GM23338 (cell line): ENCODE results near the gene CRTC1. TPM values are rescaled to one million over a fixed set of nuclear protein-coding genes. Genes with fewer than 3 reads are reported as not detected.

Experiments used
- ATAC-seq: fragments of 200-7000 bp; cut with Tn5 transposase; 3 replicates; pipeline ENCODE4 v1.9.1; 2020
- DNase-seq: peaks from one replicate; pipeline ENCODE4 v3.0.0-alpha.2; 2015; ENCODE audit warnings: low spot score
- H2AFZ ChIP-seq: fragments of 200-600 bp; sonication (generic); 2 replicates; pipeline ENCODE4 v1.8.0; 2016; ENCODE audit warnings: antibody characterized with exemption, mild to moderate bottlenecking, moderate library complexity
- H3F3A ChIP-seq: fragments of 200-600 bp; sonication (generic); replicated peaks from 2 replicates; pipeline ENCODE4 v1.8.0; 2017; ENCODE audit warnings: antibody characterized with exemption, mixed run types, low read depth
- H3K27ac ChIP-seq: fragments of 200-600 bp; sonication (generic); 2 replicates; pipeline ENCODE4 v1.6.1; 2016; ENCODE audit warnings: low read depth
- H3K27me3 ChIP-seq: fragments of 200-600 bp; sonication (generic); 2 replicates; pipeline ENCODE4 v1.8.0; 2016; ENCODE audit warnings: mild to moderate bottlenecking, mixed run types, moderate library complexity; ENCODE audit not compliant: insufficient read depth
- H3K36me3 ChIP-seq: fragments of 200-600 bp; sonication (generic); 2 replicates; pipeline ENCODE4 v1.8.0; 2016; ENCODE audit warnings: mild to moderate bottlenecking; ENCODE audit not compliant: insufficient read depth
- H3K4me1 ChIP-seq: fragments of 200-600 bp; sonication (generic); 2 replicates; pipeline ENCODE4 v1.8.0; 2016; ENCODE audit warnings: mild to moderate bottlenecking, moderate library complexity; ENCODE audit not compliant: insufficient read depth
- H3K4me2 ChIP-seq: fragments of 200-600 bp; sonication (generic); 2 replicates; pipeline ENCODE4 v1.7.1; 2017; ENCODE audit warnings: mixed run types
- H3K4me3 ChIP-seq: fragments of 200-600 bp; sonication (generic); 2 replicates; pipeline ENCODE4 v1.6.1; 2016; ENCODE audit warnings: mixed run types
- H3K79me2 ChIP-seq: fragments of 200-600 bp; sonication (generic); replicated peaks from 2 replicates; pipeline ENCODE4 v1.8.0; 2017; ENCODE audit warnings: mild to moderate bottlenecking; ENCODE audit not compliant: insufficient read depth
- H3K9me2 ChIP-seq: fragments of 200-600 bp; sonication (generic); 2 replicates; pipeline ENCODE4 v1.8.0; 2017; ENCODE audit not compliant: insufficient read depth
- H4K20me1 ChIP-seq: fragments of 200-600 bp; sonication (generic); replicated peaks from 2 replicates; pipeline ENCODE4 v1.8.0; 2017; ENCODE audit warnings: mild to moderate bottlenecking; ENCODE audit not compliant: insufficient read depth
- H3K27ac Mint-ChIP-seq: 2 replicates; pipeline ENCODE4 v1.8.0; 2020; ENCODE audit warnings: inconsistent platforms, mild to moderate bottlenecking, moderate library complexity, mixed read lengths
- H3K27me3 Mint-ChIP-seq: 3 replicates; pipeline ENCODE4 v1.8.0; 2022; ENCODE audit warnings: low read depth, mild to moderate bottlenecking, moderate library complexity, mixed read lengths, inconsistent platforms; ENCODE audit not compliant: insufficient read depth, poor library complexity
- H3K36me3 Mint-ChIP-seq: 3 replicates; pipeline ENCODE4 v1.8.0; 2021; ENCODE audit warnings: low read depth, mild to moderate bottlenecking, inconsistent platforms, moderate library complexity, mixed read lengths
- H3K4me1 Mint-ChIP-seq: 3 replicates; pipeline ENCODE4 v1.8.0; 2020; ENCODE audit warnings: mild to moderate bottlenecking, inconsistent platforms, mixed read lengths
- H3K4me3 Mint-ChIP-seq: 3 replicates; pipeline ENCODE4 v1.8.0; 2021; ENCODE audit warnings: moderate library complexity, mild to moderate bottlenecking, inconsistent platforms, mixed read lengths
- H3K9me3 Mint-ChIP-seq: 3 replicates; pipeline ENCODE4 v1.8.0; 2020; ENCODE audit warnings: moderate library complexity, mild to moderate bottlenecking, inconsistent platforms, mixed read lengths
- CREB1 ChIP-seq: fragments of 250-450 bp; sonication (Bioruptor Pico); IDR thresholded peaks from 2 replicates; pipeline ENCODE4 v1.5.0; 2020; ENCODE audit warnings: low read depth, mild to moderate bottlenecking, moderate library complexity
- CTCF ChIP-seq, 2 experiments: fragments of 200-600 bp in 1 of 2; sonication (generic) in 1 of 2; conservative IDR thresholded peaks; 2 replicates each; pipeline versions ENCODE4 v1.5.1 to v1.6.1; 2016 to 2017; ENCODE audit warnings: antibody characterized with exemption in 2 of 2, low read depth in 2 of 2, mild to moderate bottlenecking in 2 of 2, moderate library complexity in 1 of 2
- ETS1 ChIP-seq: IDR thresholded peaks from 2 replicates; pipeline ENCODE4 v1.6.1; 2016; ENCODE audit warnings: antibody characterized with exemption
- EZH2 ChIP-seq: fragments of 200-600 bp; sonication (generic); IDR thresholded peaks from one replicate; pipeline ENCODE4 v1.8.0; 2017; ENCODE audit warnings: antibody characterized with exemption, mild to moderate bottlenecking, low read depth; ENCODE audit not compliant: unreplicated experiment
- EZH2phosphoT487 ChIP-seq: fragments of 200-600 bp; sonication (generic); IDR thresholded peaks from one replicate; pipeline ENCODE4 v1.8.1; 2018; ENCODE audit warnings: antibody characterized with exemption; ENCODE audit not compliant: unreplicated experiment
- JUNB ChIP-seq: IDR thresholded peaks from one replicate; pipeline ENCODE4 v1.6.1; 2016; ENCODE audit warnings: antibody characterized with exemption; ENCODE audit not compliant: unreplicated experiment
- POLR2AphosphoS5 ChIP-seq: IDR thresholded peaks from 2 replicates; pipeline ENCODE4 v1.6.1; 2016; ENCODE audit warnings: antibody characterized with exemption, low read depth
- STAT1 ChIP-seq: IDR thresholded peaks from one replicate; pipeline ENCODE4 v1.6.1; 2016; ENCODE audit warnings: antibody characterized with exemption; ENCODE audit not compliant: unreplicated experiment
- ZNF114 ChIP-seq: fragments of 250-450 bp; sonication (Bioruptor Pico); IDR thresholded peaks from 2 replicates; pipeline ENCODE4 v1.5.0; 2020; ENCODE audit warnings: mild to moderate bottlenecking, moderate library complexity
- polyA plus RNA-seq: library from polyadenylated mRNA; unstranded; fragments of >200 nt; fragmentation: Nextera tagmentation; extraction: Ambion mirVana; gene quantifications from 2 replicates; pipeline ENCODE4 v1.2.1, GENCODE V29; 2016
- total RNA-seq: library from RNA; depleted of rRNA; stranded (reverse); fragments of >200 nt; shearing (Covaris generic); gene quantifications from 2 replicates; pipeline ENCODE4 v1.2.3, GENCODE V29; 2014
- TF ChIP-seq, protein P1 (sequence below): fragments of 250-450 bp; sonication (Bioruptor Pico); IDR thresholded peaks from 2 replicates; pipeline ENCODE4 v1.5.0; 2020; ENCODE audit warnings: mild to moderate bottlenecking, moderate library complexity

The CRTC1 gene
- total and polyA plus RNA-seq, 2 experiments from 2014 or later, result 5.4 to 8.4 TPM

DNA sequence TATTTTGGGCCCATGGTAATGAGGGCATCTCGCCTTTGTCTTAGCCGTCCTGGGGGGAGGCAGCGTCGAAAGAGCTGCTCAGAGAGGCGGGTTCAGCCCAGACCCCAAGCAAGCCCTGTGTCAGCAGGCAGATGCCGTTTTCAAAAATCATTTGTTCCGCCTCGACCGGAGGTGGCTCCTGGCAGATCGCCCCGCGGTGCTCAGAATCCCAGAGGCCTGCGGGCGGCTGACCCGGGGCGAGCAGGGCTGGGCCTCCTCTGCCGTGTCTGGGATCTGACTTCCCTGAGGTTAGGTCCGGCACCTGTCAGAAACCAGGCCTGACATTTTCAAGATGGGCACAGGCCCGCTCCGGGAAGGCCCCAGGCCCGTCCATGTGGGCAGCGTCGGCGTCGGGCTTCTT lies 36.1 kb downstream of the CRTC1 start (continued):
- TF ChIP-seq, protein P1, sequence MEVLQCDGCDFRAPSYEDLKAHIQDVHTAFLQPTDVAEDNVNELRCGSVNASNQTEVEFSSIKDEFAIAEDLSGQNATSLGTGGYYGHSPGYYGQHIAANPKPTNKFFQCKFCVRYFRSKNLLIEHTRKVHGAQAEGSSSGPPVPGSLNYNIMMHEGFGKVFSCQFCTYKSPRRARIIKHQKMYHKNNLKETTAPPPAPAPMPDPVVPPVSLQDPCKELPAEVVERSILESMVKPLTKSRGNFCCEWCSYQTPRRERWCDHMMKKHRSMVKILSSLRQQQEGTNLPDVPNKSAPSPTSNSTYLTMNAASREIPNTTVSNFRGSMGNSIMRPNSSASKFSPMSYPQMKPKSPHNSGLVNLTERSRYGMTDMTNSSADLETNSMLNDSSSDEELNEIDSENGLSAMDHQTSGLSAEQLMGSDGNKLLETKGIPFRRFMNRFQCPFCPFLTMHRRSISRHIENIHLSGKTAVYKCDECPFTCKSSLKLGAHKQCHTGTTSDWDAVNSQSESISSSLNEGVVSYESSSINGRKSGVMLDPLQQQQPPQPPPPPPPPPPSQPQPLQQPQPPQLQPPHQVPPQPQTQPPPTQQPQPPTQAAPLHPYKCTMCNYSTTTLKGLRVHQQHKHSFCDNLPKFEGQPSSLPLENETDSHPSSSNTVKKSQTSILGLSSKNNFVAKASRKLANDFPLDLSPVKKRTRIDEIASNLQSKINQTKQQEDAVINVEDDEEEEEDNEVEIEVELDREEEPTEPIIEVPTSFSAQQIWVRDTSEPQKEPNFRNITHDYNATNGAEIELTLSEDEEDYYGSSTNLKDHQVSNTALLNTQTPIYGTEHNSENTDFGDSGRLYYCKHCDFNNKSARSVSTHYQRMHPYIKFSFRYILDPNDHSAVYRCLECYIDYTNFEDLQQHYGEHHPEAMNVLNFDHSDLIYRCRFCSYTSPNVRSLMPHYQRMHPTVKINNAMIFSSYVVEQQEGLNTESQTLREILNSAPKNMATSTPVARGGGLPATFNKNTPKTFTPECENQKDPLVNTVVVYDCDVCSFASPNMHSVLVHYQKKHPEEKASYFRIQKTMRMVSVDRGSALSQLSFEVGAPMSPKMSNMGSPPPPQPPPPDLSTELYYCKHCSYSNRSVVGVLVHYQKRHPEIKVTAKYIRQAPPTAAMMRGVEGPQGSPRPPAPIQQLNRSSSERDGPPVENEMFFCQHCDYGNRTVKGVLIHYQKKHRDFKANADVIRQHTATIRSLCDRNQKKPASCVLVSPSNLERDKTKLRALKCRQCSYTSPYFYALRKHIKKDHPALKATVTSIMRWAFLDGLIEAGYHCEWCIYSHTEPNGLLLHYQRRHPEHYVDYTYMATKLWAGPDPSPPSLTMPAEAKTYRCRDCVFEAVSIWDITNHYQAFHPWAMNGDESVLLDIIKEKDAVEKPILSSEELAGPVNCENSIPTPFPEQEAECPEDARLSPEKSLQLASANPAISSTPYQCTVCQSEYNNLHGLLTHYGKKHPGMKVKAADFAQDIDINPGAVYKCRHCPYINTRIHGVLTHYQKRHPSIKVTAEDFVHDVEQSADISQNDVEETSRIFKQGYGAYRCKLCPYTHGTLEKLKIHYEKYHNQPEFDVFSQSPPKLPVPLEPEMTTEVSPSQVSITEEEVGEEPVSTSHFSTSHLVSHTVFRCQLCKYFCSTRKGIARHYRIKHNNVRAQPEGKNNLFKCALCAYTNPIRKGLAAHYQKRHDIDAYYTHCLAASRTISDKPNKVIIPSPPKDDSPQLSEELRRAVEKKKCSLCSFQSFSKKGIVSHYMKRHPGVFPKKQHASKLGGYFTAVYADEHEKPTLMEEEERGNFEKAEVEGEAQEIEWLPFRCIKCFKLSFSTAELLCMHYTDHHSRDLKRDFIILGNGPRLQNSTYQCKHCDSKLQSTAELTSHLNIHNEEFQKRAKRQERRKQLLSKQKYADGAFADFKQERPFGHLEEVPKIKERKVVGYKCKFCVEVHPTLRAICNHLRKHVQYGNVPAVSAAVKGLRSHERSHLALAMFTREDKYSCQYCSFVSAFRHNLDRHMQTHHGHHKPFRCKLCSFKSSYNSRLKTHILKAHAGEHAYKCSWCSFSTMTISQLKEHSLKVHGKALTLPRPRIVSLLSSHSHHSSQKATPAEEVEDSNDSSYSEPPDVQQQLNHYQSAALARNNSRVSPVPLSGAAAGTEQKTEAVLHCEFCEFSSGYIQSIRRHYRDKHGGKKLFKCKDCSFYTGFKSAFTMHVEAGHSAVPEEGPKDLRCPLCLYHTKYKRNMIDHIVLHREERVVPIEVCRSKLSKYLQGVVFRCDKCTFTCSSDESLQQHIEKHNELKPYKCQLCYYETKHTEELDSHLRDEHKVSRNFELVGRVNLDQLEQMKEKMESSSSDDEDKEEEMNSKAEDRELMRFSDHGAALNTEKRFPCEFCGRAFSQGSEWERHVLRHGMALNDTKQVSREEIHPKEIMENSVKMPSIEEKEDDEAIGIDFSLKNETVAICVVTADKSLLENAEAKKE (CRISPR knock-in tag), result no peak
- no peak for TF ChIP-seq CREB1

- Histone ChIP-seq H3K4me3 (no peak overlapping the region), H2AFZ (no peak overlapping the region), H3K27me3 (no peaks in the 10 kb centered on the region), H3K36me3 (no peaks in the 10 kb centered on the region), H3K9me2 (no peaks in the 10 kb centered on the region), H3K27ac (no peak overlapping the region), H3K79me2 (no peaks in the 10 kb centered on the region; the same call in 1 of the 2 replicates), H3K4me2 (no peak overlapping the region), H3F3A (no peaks in the 10 kb centered on the region), H4K20me1 (no peaks in the 10 kb centered on the region; the same call in 1 of the 2 replicates), H3K4me1 (no peaks in the 10 kb centered on the region)
- ATAC-seq (no peak), DNase-seq (no peak)
- Mint-ChIP-seq H3K4me1 (peaks cover 8% of the 10 kb centered on the region; the same call in 2 of the 3 replicates), H3K36me3 (peaks cover 5% of the 10 kb centered on the region; the same call in 1 of the 3 replicates), H3K27me3 (peaks cover 13% of the 10 kb centered on the region), H3K9me3 (no peaks in the 10 kb centered on the region), H3K27ac (no peak overlapping the region), H3K4me3 (no peak overlapping the region)
- TF ChIP-seq POLR2AphosphoS5 (no peak), ETS1 (no peak), EZH2phosphoT487 (no peak), CREB1 (no peak), ZNF114 (CRISPR knock-in tag) (no peak), STAT1 (no peak), EZH2 (no peak), JUNB (no peak), CTCF (conservative IDR thresholded peaks at IDR 0.05; ENCODE audit: low read depth in 2 of 2) (no peak)
Observed at GRCh38 chr19:18723871-18724377, 40.4 kb downstream of the CRTC1 start.
